Measurements from ENCODE around the gene CDH8.

DNA sequence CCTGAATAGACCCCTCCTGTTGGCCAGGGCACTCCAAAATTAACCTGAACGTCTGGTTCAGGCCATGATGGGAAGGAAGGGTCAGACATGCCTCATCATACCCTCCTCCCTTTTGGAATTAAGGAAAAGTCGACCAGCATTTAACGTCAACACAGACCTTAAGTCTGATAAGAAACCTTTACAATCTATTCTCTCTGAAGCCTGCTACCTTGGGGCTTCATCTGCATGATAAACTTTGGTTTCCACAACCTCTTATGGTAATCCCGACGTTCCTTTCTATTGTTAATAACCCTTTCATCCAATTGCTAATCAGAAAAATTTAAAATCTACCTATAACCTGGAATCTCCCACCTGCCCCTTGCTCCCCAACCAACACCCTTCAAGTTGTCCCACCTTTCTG, 358.5 kb downstream of the CDH8 start:
- TF ChIP-seq TAF1 (IDR thresholded peaks at IDR 0.05; ENCODE audit: low read depth, low read length): no peak
- no peak for TF ChIP-seq POLR2AphosphoS5 (IDR thresholded peaks at IDR 0.05; ENCODE audit: low read depth, low read length)
